ENCODE data around the gene NEUROG3.

Gene NEUROG3

GRCh38 chr10:69573056-69573806, at the start of gene NEUROG3:
Gene NEUROG3 (minus strand): TSS chr10:69573422. CDS start chr10:69573043, 379 bp downstream.
- DNase-seq, result no peak

GRCh38 chr10:69620625-69621024, 47.4 kb upstream of the NEUROG3 start:
- DNase-seq, result no peak

GRCh38 chr10:69619626-69620025, 46.4 kb upstream of the NEUROG3 start:
- no peak for DNase-seq

- DNase-seq, result no peak
Measured at GRCh38 chr10:69618746-69619145, 45.5 kb upstream of the NEUROG3 start.

GRCh38 chr10:69616358-69616757, 43.1 kb upstream of the NEUROG3 start:
- DNase-seq, result no peak

GRCh38 chr10:69614130-69614529, 40.9 kb upstream of the NEUROG3 start:
- DNase-seq, result no peak

- DNase-seq, result no peak
Measured at GRCh38 chr10:69612760-69613159, 39.5 kb upstream of the NEUROG3 start.

- no peak for DNase-seq
Measured at GRCh38 chr10:69609077-69609476, 35.9 kb upstream of the NEUROG3 start.

GRCh38 chr10:69600761-69601330, 27.6 kb upstream of the NEUROG3 start:
- DNase-seq, result no peak

- DNase-seq, result no peak
Measured at GRCh38 chr10:69588358-69588757, 15.1 kb upstream of the NEUROG3 start.

- no peak for DNase-seq
Measured at GRCh38 chr10:69584624-69585023, 11.4 kb upstream of the NEUROG3 start.

- no peak for DNase-seq
Measured at GRCh38 chr10:69583106-69583505, 9.9 kb upstream of the NEUROG3 start.

GRCh38 chr10:69580435-69580834, 7.2 kb upstream of the NEUROG3 start:
- DNase-seq, result no peak

- no peak for DNase-seq
Measured at GRCh38 chr10:69579464-69580060, 6.3 kb upstream of the NEUROG3 start.

GRCh38 chr10:69578508-69578991, 5.3 kb upstream of the NEUROG3 start:
- DNase-seq, result no peak

GRCh38 chr10:69577268-69578232, 4.3 kb upstream of the NEUROG3 start:
- no peak for DNase-seq

- no peak for DNase-seq
Measured at GRCh38 chr10:69576334-69577011, 3.3 kb upstream of the NEUROG3 start.

GRCh38 chr10:69575164-69575722, 2.0 kb upstream of the NEUROG3 start:
- no peak for DNase-seq

GRCh38 chr10:69574571-69574978, 1.4 kb upstream of the NEUROG3 start:
- no peak for DNase-seq

GRCh38 chr10:69572159-69573055, 815 bp downstream of the NEUROG3 start:
- no peak for DNase-seq

GRCh38 chr10:69571618-69572158, 1.5 kb downstream of the NEUROG3 start:
- DNase-seq, result no peak

All from left hindlimb (tissue), 1 donor.